ENCODE results near the gene MYO6.

DNA sequence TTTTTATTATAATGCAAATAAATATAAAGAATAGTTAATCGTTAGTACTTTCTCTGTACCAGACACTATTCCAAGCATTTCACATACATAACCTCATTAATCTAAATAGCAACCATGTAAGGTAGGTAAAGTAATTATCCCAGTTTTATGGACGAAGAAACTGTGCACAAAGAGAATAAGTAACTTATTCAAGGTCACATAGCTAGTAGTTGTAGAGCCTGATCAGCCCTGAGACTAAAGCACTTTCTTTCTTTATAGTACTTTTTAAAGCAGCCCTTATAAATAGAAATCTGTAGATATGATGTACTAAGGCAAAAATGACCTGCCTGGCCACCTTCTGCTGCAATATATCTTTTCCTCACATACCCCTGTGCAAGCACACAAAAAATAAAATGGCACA lies 104.8 kb downstream of the MYO6 start:
- TF ChIP-seq EZH2 (IDR thresholded peaks at IDR 0.05), result no peak
- no peak for TF ChIP-seq POLR2AphosphoS5 (IDR thresholded peaks at IDR 0.05; ENCODE audit: borderline replicate concordance, low read depth, low read length)

All from SK-N-MC (cell line).